ENCODE measurements around the gene SPTBN1.

SPTBN1 gene

DNA sequence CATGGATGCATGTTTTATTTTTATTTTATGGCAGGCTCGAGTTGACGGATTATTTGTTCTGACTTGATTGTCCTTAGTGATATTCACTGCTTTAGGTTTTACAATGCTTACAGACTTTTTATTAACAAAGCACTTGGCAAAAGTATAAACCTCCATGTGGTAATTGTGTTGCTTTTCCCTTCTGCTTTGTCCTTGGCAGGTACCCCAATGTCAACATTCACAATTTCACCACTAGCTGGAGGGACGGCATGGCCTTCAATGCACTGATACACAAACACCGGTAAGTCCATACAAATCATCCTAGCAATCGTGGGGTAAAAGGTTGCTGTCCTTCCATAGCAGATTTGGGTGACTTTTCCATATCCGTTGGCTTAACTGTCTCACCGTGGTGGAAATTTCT is 161.3 kb downstream of the SPTBN1 start:
- no peak for DNase-seq

- no peak for DNase-seq
Measured at GRCh38 chr2:54618646-54619565, 162.8 kb downstream of the SPTBN1 start.

DNA sequence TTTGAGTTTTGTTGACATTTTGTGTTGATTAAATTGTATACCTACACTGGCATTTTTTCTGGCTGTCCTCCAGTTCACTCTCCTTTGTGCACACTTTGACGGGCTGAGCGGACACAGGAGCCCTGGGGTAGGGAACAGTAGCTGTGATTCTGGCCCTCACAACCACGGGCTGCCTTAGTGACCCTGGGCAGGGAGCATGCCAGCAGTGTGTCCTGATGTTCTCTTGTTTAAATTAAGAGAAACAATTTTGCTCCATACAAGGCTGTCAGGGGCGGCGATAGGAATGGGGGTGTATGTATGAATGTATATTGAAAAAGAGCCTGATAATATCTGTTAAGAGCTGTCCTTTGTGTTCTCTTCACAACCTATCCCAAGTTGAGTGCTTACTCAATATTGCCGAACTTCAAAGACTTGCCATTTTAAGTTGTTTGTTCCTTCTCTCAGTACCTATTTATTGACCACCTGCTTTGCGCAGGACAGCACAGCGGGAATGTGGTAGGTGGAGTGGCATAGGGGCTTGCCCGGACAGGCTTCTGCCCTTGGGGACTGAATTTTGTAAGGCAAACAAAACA is 163.6 kb downstream of the SPTBN1 start:
- no peak for DNase-seq

DNA sequence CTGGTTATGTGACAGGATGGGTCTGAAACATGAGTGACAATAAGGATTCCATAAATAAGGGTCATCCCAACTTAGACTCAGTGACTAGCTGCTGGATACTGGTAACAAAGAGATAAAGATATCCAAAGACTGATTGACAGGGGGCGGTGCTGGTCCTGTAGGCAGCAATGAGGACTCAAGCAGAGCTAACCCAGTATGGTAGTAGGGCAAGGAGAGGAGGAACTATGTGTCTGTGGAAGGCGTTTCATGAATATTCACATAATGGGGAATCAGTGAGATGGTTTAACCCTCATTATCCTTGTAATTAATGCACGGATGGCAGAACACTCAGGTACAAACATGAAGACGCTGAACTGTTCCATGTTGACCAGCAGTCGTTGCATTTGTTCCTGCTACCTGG is 164.8 kb downstream of the SPTBN1 start:
- no peak for DNase-seq

DNA sequence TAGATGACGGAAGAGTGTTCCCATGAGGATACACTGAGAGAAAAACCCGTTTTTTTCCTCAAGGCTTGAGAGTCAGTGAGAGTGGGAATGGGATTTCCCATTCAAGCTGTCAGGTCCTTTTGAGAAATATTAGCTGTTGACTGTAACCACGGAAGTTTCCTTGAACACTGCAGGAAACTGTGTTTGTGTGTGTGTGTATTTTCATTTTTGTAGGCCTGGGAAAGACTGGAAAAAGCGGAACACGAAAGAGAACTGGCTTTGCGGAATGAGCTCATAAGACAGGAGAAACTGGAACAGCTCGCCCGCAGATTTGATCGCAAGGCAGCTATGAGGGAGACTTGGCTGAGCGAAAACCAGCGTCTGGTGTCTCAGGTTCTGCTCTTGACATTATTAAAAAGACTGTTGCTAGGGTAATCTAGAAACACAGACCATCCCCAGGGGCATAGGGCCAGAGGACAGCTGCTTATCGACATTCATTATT is 168.5 kb downstream of the SPTBN1 start:
- no peak for DNase-seq

DNA sequence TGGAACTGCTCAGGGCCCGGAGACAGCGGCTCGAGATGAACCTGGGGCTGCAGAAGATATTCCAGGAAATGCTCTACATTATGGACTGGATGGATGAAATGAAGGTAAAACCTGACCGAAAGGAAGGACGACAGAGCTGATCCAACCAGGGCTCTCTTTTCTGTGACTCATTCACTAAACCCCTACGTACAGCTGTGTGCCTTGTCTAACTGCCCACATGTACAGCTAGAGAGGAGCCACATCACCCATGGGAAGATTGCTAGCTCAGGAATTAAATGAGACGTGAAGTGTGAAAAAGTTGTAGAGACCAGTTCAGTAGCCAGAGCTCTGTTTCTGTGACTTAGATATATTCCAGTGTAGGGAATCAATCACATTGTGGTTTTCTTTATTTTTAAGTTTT is 170.0 kb downstream of the SPTBN1 start:
- DNase-seq: no peak

DNA sequence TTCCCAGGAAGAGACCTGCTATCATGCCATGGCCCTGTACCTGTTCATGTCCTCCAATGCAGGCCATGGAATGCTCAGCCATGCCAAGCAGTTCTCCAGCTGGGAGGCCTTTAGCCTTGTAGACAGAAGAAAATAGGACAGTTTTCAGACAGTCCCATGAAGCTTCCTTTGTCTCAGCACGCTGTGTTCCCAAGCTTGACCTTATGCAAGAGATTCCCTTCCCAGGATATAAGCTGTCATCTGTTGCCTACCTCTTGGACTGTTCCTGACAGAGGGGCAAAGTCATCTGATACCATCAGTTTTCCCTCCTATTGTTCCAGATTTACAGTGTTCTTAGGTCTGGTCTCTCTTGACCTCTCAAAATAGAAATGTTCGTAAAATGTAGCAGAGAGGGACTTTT is 170.8 kb downstream of the SPTBN1 start:
- DNase-seq: no peak

- DNase-seq: no peak
Measured at GRCh38 chr2:54627973-54628372, 171.8 kb downstream of the SPTBN1 start.

GRCh38 chr2:54628418-54628817 is 172.3 kb downstream of the SPTBN1 start:
- DNase-seq: no peak

- no peak for DNase-seq
Measured at GRCh38 chr2:54628957-54629356, 172.8 kb downstream of the SPTBN1 start.

DNA sequence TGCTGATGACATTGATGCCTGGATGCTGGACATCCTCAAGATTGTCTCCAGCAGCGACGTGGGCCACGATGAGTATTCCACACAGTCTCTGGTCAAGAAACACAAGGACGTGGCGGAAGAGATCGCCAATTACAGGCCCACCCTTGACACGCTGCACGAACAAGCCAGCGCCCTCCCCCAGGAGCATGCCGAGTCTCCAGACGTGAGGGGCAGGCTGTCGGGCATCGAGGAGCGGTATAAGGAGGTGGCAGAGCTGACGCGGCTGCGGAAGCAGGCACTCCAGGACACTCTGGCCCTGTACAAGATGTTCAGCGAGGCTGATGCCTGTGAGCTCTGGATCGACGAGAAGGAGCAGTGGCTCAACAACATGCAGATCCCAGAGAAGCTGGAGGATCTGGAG is 173.3 kb downstream of the SPTBN1 start:
- no peak for DNase-seq

- no peak for DNase-seq
Measured at GRCh38 chr2:54629914-54630857, 174.1 kb downstream of the SPTBN1 start.

GRCh38 chr2:54630858-54631497 is 174.9 kb downstream of the SPTBN1 start:
- no peak for DNase-seq

- DNase-seq: no peak
Measured at GRCh38 chr2:54631755-54632154, 175.6 kb downstream of the SPTBN1 start.

GRCh38 chr2:54632733-54633692 is 176.9 kb downstream of the SPTBN1 start:
- no peak for DNase-seq

GRCh38 chr2:54634021-54634420 is 177.9 kb downstream of the SPTBN1 start:
- DNase-seq: no peak

DNA sequence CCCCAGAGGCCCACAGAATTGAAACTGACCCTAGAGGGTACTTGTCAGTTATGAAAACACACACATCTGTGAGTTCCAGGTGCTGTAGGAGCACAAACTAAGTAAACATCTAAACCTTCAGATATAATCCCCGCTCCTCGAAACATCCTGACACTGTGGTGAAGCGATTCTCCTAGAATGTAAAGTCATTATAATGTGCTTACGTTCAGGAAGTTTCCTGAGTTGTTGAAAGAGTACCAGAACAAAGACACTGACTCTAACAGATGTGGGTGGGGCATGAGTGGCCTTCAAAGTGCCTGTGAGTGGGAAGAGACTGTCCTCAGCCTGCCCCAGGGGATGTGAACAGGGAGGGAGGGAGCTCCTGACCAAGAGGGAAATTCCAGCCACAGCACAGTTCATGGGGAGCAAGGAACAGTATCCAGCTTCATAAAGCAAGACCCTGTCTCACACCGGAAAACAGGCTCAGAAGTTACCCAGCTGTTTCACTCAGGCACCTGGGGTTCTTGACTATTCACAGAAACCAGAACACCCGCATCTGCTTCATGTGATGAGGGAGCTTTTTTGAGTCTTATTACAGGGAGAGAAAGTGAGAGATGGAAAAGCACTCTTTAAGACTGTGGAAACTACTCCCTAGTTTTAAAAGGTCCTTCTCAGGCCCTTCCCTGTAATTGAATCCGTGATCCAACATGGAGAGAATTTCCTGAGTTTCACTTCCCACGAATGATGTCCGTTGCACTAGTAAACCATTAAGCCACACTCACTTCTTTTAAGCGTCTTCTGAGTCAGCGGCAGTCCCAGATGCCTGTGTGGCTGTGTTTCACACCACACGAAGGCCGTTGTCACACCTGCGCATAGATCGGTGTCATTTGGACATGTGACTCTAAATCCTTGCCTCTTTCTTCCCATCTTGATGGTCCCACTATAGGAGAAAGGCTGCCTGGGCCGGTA is 178.7 kb downstream of the SPTBN1 start:
- no peak for DNase-seq

DNA sequence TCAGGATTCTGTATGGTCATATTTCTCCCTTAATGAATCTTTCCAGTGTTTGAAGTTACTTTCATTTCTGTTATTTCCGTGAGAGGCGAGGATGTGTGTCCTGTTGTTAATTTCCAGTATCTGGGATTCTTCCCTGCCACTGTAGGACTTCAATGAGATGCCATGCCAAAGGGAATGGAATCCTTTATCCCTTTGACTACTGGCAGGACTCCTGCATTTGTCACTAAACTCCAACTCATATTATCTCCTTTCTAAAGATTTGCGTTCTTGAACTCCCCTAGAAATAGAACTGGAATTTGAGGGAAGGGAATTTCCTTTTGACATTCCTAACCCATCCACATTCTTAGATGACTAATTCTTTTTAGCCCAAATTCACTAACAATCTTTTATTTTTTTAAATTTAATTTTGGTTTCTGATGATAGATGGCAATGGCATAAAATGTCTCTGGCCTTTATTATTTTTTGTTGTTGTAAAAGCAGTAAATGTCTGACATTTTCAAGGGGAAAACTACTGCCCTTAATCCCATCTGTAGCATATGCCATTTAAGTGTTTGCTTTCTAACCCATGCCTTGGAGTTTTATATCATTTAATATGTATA is 179.5 kb downstream of the SPTBN1 start:
- DNase-seq: no peak

DNA sequence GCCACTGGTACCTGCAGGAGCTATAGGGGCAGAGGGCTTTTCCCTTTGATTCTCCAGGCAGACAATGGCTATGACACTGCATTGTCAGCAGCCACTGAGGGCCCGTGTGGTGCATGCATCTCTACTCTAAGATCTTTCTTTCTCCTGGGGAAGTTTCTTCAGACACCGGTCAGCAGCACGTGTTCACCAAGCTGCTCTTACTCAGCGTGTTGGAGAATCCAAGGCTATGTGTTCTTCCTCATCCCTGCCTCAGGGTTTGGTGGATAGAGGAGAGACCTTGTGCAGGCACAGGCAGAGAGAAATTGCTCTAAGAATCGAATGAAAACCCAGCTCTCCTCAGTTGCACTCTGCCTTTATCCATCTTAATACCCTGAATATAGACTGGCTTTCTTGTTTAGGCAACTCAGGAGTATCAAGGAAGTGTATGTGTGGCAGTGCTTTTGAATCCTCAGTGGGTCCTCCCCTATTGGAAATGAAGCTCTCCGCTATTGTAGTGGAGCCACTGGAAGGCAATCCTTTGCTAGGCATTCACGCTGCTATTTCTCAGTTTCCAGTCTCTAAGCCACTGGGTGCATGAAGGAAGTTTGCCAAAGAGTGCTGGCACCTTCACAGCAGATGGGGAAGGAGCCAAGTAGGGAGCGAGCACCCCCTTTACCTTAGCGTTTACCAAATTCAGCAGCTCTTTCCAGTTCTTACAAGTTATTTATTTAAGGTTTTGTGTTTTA is 180.4 kb downstream of the SPTBN1 start:
- no peak for DNase-seq

Measured in stimulated activated naive CD4-positive, alpha-beta T cell treated with Interleukin-2 at 50 U/mL for 16 hours (primary cell).